ENCODE results near the gene NAA80. TPM values are rescaled to one million over a fixed set of nuclear protein-coding genes. Genes with fewer than 3 reads are reported as not detected.

The NAA80 gene
- total and polyA plus RNA-seq, 10 of the 15 experiments (the other 5 are each of a cell fraction or from before 2014, with no cell fraction given) = 0.48 to 12.7 (median 6.7) TPM

GRCh38 chr3:50276762-50277101, 22.5 kb downstream of the NAA80 start:
- Histone ChIP-seq H3K27ac (ENCODE audit: control insufficient read depth, insufficient read depth) (no peak overlapping the region), H3K27me3 (replicated peaks in 1 of 2; ENCODE audit: control insufficient read depth in 2 of 2, insufficient read depth in 2 of 2, low read length in 1 of 2) (peaks cover 7 to 8% of the 10 kb centered on the region in 2 experiments; a peak in 3 of 4 replicates), H3K4me3 (no peak overlapping the region), H3K9ac (ENCODE audit: control insufficient read depth, insufficient read depth, low read length) (no peak overlapping the region), H3K9me3 (replicated peaks; ENCODE audit: control insufficient read depth, insufficient read depth, low read length) (no peaks in the 10 kb centered on the region), H3K36me3 (ENCODE audit: control insufficient read depth in 2 of 2, insufficient read depth in 2 of 2, low read length in 1 of 2) (no peaks in the 10 kb centered on the region), H3K79me2 (ENCODE audit: control insufficient read depth, insufficient read depth, low read length) (no peaks in the 10 kb centered on the region), H3K4me2 (ENCODE audit: control insufficient read depth, insufficient read depth) (no peak overlapping the region), H2AFZ (ENCODE audit: control insufficient read depth, low read depth, low read length) (no peak overlapping the region), H4K20me1 (ENCODE audit: control insufficient read depth, insufficient read depth) (no peaks in the 10 kb centered on the region), H3K4me1 (ENCODE audit: control insufficient read depth, insufficient read depth, low read length) (peaks cover 6% of the 10 kb centered on the region)
- DNase-seq (ENCODE audit: low read depth, low spot score) = no peak
- FAIRE-seq = no peak
- BruUV-seq (replicated peaks) = no TSS peak
- no peak for TF ChIP-seq CTCF (IDR thresholded peaks at IDR 0.05 in 2 of 3, conservative IDR thresholded peaks at IDR 0.05 in 1 of 3; ENCODE audit: control insufficient read depth in 2 of 3, extremely low read depth in 1 of 3, insufficient read depth in 1 of 3, low read depth in 3 of 3, low read length in 3 of 3)
- TF ChIP-seq BHLHE40 (IDR thresholded peaks at IDR 0.05; ENCODE audit: borderline replicate concordance in 1 of 2, low read depth in 2 of 2, low read length in 1 of 2) = no peak
- TF ChIP-seq POLR2A (IDR thresholded peaks at IDR 0.05; ENCODE audit: low read depth, low read length) = no peak
- no peak for TF ChIP-seq HDAC6 (IDR thresholded peaks at IDR 0.05; ENCODE audit: unreplicated experiment)
- no peak for TF ChIP-seq CEBPB (IDR thresholded peaks at IDR 0.05; ENCODE audit: borderline replicate concordance in 1 of 2, low read depth in 2 of 2, low read length in 2 of 2)
- no peak for TF ChIP-seq RELA (IDR thresholded peaks at IDR 0.05; ENCODE audit: borderline replicate concordance, partially characterized antibody)
- in situ Hi-C loops (cut with MboI) (no loop called here), intact Hi-C loops (cut with micrococcal nuclease; ENCODE audit: unreplicated experiment) (no loop called here)
- 67% methylated on average over 17 of the region's 17 CpGs for WGBS (ENCODE audit: insufficient coverage, insufficient replicate concordance, low lambda C conversion rate, missing lambda C conversion rate)
- ChIA-PET RAD21 (ENCODE audit: unreplicated experiment) (no interaction called here), CTCF (no interaction called here), SMC1A (ENCODE audit: uncharacterized antibody, unreplicated experiment) (no interaction called here), POLR2A (no interaction called here)
- no peak for ATAC-seq

Measured in GM12878 (cell line).